Stimulated activated CD8-positive, alpha-beta memory T cell treated with anti-CD3 and anti-CD28 coated beads, Interleukin-7, amount 100 ng/mL, for 24 hours (primary cell): ENCODE data around the gene TRIM47.

Experiments used
- DNase-seq: peaks from one replicate; pipeline ENCODE4 v3.0.0-alpha.2; 2020; ENCODE audit warnings: low read depth

TRIM47 gene

DNA sequence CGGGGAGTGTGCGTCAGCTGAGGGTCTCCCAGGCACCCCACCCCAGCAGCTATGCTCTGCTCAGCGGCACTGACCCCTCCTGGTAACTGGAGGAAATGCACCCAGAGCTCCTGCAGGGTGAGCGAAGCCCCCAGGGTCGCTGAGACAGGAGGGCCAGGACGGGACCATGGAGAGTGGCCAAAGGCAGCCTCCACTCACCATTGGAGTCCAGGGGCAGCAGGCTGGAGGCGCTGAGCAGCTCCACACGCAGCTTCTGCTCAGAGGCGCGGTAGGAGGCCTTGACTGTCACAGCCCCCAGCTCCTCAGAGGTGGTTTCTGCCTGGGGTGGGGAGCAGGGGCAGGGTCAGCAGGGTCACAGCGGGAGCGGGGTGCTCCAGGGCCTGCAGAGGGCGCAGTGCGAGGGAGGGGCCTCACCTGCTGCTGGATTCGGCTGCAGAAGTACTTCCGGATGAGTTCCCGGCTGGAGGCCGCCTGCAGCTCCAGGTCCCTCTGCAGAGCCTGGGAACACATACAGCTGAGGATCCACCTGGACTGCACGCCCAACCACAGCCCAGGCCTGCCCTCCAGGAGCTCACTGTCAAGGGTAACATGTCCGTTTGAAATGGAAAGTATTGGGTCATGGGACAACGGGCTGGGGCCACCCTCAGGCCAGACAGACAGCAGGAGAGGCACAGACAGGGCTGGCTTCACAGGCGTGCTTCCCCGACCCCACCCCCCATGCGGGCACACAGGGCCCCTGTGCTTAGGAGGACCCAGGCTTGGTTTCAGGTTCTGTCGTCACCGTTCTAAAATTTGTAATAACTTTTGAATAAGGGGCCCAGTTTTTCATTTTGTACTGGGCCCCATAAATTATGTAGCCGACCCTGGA, 48.0 kb downstream of the TRIM47 start:
- no peak for DNase-seq

DNA sequence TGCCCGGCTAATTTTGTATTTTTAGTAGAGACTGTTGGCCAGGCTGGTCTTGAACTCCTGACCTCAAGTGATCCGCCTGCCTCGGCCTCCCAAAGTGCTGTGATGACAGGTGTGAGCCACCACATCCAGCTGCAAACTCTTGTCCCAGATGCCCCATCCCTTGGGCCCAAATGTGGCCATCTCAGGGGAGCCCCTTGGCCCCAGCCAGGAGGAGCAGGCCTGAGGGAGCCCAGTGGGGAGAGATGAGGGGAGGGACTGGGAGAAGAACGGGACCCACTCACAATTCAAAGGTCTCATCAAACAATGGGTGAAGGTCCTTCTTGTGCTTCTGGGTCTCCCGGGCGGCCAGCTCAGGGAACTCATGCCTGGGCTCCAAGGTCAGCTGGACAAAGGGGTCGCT, 48.6 kb downstream of the TRIM47 start:
- no peak for DNase-seq

- no peak for DNase-seq
Measured at GRCh38 chr17:75828741-75829140, 49.6 kb downstream of the TRIM47 start.

DNA sequence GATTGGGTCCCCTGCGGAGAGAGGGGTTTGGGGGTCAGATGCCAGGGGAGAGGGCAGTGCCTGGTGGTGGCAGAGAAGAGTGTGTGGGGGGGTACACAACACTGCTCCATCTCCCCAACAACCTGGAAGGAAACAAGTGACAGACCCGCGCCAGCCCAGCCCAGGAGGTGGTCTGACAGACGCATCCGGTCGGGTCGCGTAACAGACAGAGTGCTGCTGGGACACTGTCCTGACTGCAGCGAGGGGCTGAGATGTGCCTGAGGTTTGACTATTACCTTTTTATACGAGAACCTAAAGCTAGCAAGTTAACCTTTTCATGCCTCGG, 50.3 kb downstream of the TRIM47 start:
- no peak for DNase-seq

GRCh38 chr17:75827308-75828075, 50.9 kb downstream of the TRIM47 start:
- DNase-seq = no peak

DNA sequence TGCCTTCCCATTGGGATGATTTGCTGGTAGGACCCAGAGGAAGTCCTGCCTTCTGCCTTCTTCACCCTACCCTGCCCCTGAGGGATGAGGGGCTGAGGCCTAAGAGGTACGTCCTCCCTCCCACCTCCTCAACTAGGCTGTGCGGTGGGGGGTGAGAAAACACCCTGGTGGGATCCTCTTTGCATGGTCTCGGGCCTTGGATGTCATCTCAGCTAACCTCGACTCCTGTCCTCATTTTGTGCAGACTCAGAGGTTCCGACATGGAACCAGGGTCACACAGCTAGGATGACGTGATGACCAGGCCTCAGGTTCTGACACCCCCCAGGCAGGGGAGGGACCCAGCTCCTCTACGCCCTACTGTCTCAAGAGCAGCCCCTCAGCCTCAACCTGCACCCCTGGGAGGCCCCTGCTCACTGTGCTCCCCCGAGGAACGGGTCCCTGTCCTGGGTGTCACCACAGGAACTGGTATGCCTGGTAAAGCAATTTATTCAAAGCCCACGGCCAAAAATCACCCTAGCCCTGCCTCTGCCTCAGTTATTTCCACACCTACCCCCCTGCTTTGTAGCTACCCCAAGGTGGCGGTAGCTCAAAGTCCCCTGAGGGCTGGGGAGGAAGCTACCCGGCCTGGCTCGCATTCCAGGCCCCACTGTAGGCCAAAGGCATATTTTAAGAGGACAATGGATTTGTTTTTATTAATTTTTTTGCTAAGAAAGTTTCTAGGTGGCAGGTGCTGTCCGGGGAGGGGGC, 51.6 kb downstream of the TRIM47 start:
- no peak for DNase-seq

DNA sequence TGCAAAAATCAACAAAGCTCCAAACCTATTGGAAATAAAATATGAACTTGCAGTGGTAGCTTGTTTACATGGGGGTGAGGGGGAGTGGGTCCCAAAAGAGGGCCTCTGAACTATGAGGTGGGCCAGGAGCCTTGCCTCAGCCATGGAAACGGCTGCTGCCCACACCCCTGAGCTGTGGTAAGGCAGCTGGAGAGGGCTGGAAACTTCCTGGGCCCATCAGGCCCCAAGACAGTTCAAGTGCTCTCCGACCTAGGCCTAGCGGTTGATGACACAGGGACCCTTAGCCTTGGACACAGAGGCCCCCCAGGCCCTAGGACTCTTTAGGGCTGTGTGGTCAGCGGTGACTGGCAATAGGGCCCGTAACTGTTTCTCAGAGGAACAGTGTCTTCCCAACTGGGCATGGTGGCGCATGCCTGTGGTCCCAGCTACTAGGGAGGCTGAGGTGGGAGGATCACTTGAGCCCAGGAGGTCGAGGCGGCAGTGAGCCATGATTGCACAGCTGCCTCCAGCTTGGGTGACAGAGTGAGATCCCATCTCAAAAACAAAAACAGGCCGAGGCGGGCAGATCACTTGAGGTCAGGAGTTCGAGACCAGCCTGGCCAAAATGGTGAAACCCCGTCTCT, 52.5 kb downstream of the TRIM47 start:
- DNase-seq = no peak

DNA sequence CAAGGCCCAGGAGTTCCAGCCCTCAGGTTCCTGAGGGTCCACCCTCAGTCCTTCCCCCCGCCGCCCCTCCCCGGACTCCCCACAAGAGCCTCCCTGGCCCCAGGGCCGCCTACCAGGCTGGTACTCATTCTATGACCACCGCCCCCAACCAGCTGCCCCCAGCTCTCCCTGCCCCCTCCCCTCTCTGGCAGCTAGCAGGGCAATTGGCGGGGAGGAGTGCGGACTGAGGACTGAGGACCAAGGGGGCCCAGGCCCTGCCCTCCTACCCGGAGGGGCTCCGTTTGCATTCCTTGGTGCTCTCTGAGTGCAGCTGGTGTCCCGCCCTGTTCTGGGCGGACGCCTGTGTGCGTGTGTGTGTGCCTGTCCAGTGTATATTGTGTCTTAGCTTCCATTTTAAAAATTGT, 53.2 kb downstream of the TRIM47 start:
- DNase-seq = no peak

DNA sequence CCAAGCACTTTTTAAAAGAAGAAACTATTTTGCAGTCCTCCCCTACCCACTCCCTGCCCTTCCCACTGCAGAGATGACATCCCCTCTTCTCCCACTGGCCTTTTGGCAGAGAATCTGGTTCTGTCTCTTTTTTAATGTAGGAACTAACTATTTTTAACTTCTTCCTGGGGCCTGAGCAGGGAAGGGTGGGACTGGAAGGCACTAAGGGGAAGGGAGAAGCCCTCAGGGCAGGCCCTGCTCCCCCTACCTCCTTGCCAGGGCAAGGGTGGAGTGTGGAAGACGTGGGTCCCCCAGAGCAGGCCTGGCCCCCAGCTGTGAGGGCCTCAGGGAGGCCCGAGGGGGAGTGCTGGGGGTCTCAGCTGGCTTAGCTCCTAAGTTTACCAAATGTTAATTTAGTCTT, 53.7 kb downstream of the TRIM47 start:
- no peak for DNase-seq
